ENCODE measurements around the gene TICAM2. TPM values are rescaled to one million over a fixed set of nuclear protein-coding genes. Genes with fewer than 3 reads are reported as not detected.
A peak's percentile ranks its signal among the peaks of the same experiment; 100 is the strongest.

Gene TICAM2
- total and polyA plus RNA-seq, 4 donors, result 3.1 to 10.6 (median 5.9) TPM

DNA sequence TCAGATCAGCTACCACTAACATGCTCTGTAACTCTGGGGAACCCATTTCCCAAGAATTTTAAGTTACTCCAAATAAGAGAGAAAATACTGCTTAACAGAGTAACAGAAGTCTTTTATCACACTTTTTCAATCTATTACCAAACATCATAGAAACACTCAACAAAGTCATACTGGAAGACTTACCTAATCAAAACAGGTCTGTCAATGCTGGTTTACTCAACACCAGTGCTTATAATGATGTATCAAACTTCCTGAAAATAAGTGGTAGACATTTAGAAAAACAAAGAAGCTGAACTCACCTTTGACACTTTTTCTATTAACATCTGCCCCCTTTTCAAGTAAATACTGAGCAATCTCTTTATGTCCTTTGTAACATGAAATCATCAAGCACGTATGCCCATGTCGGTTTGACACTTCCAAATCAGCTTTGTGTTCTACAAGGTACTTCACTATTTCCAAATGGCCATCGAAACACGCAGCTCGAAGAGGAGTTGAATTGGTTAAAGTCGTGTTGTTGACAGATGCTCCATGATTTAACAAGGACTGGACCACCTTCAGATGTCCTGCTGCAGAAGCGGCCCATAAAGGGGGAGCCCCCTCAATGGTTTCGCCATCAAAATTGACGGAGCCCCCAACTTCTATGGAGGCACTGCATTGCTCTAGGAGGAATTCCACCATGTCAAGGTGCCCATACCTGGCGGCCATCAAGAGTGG lies 59.5 kb downstream of the TICAM2 start:
- H3K4me1 ChIP-seq (ENCODE audit: control insufficient read depth in 1 of 2, insufficient read depth in 2 of 2, low read length in 2 of 2), result peaks cover 0 to 3% of the 10 kb centered on the region in 2 donors

DNA sequence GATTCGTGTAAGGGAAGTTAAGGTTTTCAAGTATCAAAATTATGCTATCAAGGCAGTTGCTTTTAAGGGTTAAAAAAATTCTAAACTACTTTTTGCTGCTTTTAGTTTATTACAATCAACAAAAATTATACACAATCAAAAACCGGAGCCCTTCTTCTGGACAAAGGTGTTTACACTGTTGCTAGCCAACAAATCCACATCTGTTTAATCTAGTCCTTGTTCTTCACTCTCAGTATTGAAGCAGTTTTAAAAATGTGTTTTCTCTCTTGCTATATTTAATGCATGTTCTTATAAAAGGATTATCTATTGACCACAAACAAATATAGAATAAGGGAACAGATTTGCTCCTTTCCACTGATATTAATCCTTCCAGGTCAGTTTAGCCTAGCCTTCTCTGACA lies 60.2 kb downstream of the TICAM2 start:
- no peak overlapping the region for H3K27ac ChIP-seq (ENCODE audit: low read depth in 1 of 2, low read length in 2 of 2)
- 14 to 15% methylated on average over 2 of the region's 2 CpGs for WGBS, 2 donors
- peaks cover 1% of the 10 kb centered on the region for H3K9me3 ChIP-seq (ENCODE audit: control insufficient read depth, low read length)
- peak overlapping the region; percentile 65 to 99 for H3K4me3 ChIP-seq (ENCODE audit: low read length in 2 of 2)
- H3K36me3 ChIP-seq (ENCODE audit: control insufficient read depth in 1 of 2, insufficient read depth in 2 of 2, low read length in 1 of 2), result no peaks in the 10 kb centered on the region
- ATAC-seq (ENCODE audit: low FRiP score) (no peak), DNase-seq (no peak)
- intact Hi-C loops (cut with DNase I), result loop anchor here in 1 of 2 donors (10.0 kb wide), 1 partner anchor 83 kb away; the partner anchor contains the start of gene TMED7
- no peaks in the 10 kb centered on the region for H3K27me3 ChIP-seq (ENCODE audit: control insufficient read depth in 1 of 2, insufficient read depth in 2 of 2, low read length in 1 of 2)
- peaks cover 0 to 5% of the 10 kb centered on the region in 2 donors for H3K4me1 ChIP-seq (ENCODE audit: control insufficient read depth in 1 of 2, insufficient read depth in 2 of 2, low read length in 2 of 2)

More for the DNA sequence above, 59.5 kb downstream of the TICAM2 start:
- Histone ChIP-seq H3K36me3 (ENCODE audit: control insufficient read depth in 1 of 2, insufficient read depth in 2 of 2, low read length in 1 of 2) (no peaks in the 10 kb centered on the region), H3K27ac (ENCODE audit: low read depth in 1 of 2, low read length in 2 of 2) (peak overlapping the region in 1 of 2 donors; percentile 62), H3K27me3 (ENCODE audit: control insufficient read depth in 1 of 2, insufficient read depth in 2 of 2, low read length in 1 of 2) (no peaks in the 10 kb centered on the region), H3K9me3 (ENCODE audit: control insufficient read depth, low read length) (peaks cover 1% of the 10 kb centered on the region), H3K4me3 (ENCODE audit: low read length in 2 of 2) (peak overlapping the region; percentile 65 to 99)
- intact Hi-C loops (cut with DNase I), result loop anchor here in 1 of 2 donors (10.0 kb wide), 1 partner anchor 82 kb away; the partner anchor contains the start of gene TMED7
- 41% methylated on average over 10 of the region's 10 CpGs for WGBS, 2 donors
- DNase-seq (no peak), ATAC-seq (ENCODE audit: low FRiP score) (no peak)

DNA sequence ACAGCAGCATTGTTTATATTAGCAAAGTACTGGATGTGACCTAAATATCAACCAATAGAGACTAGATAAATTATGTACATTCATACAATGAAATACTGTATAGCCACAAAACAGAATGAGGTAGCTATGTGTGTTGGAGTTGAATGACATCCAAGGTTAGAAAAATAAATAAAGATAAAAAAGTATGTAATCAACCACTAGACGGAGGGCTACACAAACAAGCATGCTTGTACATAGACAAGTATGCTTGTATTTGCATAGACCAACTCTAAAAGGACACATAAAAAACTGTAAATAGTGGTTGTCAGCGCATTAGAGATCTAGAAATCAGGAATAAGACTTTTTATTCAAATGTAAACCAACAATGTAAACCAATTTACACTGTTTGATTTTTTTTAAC lies 60.7 kb downstream of the TICAM2 start:
- 38 to 42% methylated on average over 2 of the region's 2 CpGs for WGBS, 2 donors
- H3K4me3 ChIP-seq (ENCODE audit: low read length in 2 of 2), result peak overlapping the region; percentile 41 to 79
- H3K27ac ChIP-seq (ENCODE audit: low read depth in 1 of 2, low read length in 2 of 2), result no peak overlapping the region
- H3K9me3 ChIP-seq (ENCODE audit: control insufficient read depth, low read length), result peaks cover 1% of the 10 kb centered on the region
- no peak for ATAC-seq (ENCODE audit: low FRiP score)
- intact Hi-C loops (cut with DNase I), result loop anchor here in 1 of 2 donors (10.0 kb wide), 1 partner anchor 83 kb away; the partner anchor contains the start of gene TMED7
- H3K4me1 ChIP-seq (ENCODE audit: control insufficient read depth in 1 of 2, insufficient read depth in 2 of 2, low read length in 2 of 2), result peaks cover 0 to 5% of the 10 kb centered on the region in 2 donors
- DNase-seq, result no peak
- no peaks in the 10 kb centered on the region for H3K36me3 ChIP-seq (ENCODE audit: control insufficient read depth in 1 of 2, insufficient read depth in 2 of 2, low read length in 1 of 2)
- H3K27me3 ChIP-seq (ENCODE audit: control insufficient read depth in 1 of 2, insufficient read depth in 2 of 2, low read length in 1 of 2), result no peaks in the 10 kb centered on the region

- DNase-seq (no peak), ATAC-seq (ENCODE audit: low FRiP score) (no peak)
- Histone ChIP-seq H3K27me3 (ENCODE audit: control insufficient read depth in 1 of 2, insufficient read depth in 2 of 2, low read length in 1 of 2) (no peaks in the 10 kb centered on the region), H3K4me3 (ENCODE audit: low read length in 2 of 2) (no peak overlapping the region), H3K4me1 (ENCODE audit: control insufficient read depth in 1 of 2, insufficient read depth in 2 of 2, low read length in 2 of 2) (peaks cover 0 to 5% of the 10 kb centered on the region in 2 donors), H3K9me3 (ENCODE audit: control insufficient read depth, low read length) (no peaks in the 10 kb centered on the region), H3K36me3 (ENCODE audit: control insufficient read depth in 1 of 2, insufficient read depth in 2 of 2, low read length in 1 of 2) (no peaks in the 10 kb centered on the region), H3K27ac (ENCODE audit: low read depth in 1 of 2, low read length in 2 of 2) (no peak overlapping the region)
- intact Hi-C loops (cut with DNase I), result no loop called here
- 76 to 83% methylated on average over 3 of the region's 3 CpGs for WGBS, 2 donors
These were observed 66.7 kb downstream of the TICAM2 start for GRCh38 chr5:115535479-115536035.

DNA sequence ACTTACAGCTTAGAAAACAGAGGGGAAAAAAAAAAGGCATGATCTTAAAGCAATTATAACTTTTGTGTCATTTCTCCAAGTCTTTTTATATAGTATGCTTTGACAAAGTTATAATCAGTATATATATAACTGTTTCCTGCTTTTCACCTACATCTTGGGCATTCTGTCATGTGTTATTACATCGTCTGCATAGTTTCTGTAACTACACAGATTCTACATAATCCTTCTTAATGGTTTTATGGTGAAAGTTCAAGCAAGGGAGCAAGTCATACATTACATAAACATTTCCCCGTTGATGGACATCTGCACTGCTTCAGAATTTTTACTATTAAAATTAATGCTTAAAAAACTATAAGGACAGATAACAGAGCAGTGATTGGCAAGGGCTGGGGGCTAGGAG lies 69.8 kb downstream of the TICAM2 start:
- ATAC-seq (ENCODE audit: low FRiP score) (no peak), DNase-seq (no peak)
- Histone ChIP-seq H3K4me3 (ENCODE audit: low read length in 2 of 2) (no peak overlapping the region), H3K4me1 (ENCODE audit: control insufficient read depth in 1 of 2, insufficient read depth in 2 of 2, low read length in 2 of 2) (peaks cover 0 to 2% of the 10 kb centered on the region in 2 donors), H3K27ac (ENCODE audit: low read depth in 1 of 2, low read length in 2 of 2) (no peak overlapping the region), H3K36me3 (ENCODE audit: control insufficient read depth in 1 of 2, insufficient read depth in 2 of 2, low read length in 1 of 2) (no peaks in the 10 kb centered on the region), H3K27me3 (ENCODE audit: control insufficient read depth in 1 of 2, insufficient read depth in 2 of 2, low read length in 1 of 2) (no peaks in the 10 kb centered on the region), H3K9me3 (ENCODE audit: control insufficient read depth, low read length) (no peaks in the 10 kb centered on the region)
- intact Hi-C loops (cut with DNase I), result no loop called here
- WGBS, 2 donors, result 42 to 47% methylated on average over 2 of the region's 2 CpGs

- no peaks in the 10 kb centered on the region for H3K9me3 ChIP-seq (ENCODE audit: control insufficient read depth, low read length)
- no peak overlapping the region for H3K4me3 ChIP-seq (ENCODE audit: low read length in 2 of 2)
- DNase-seq (no peak), ATAC-seq (ENCODE audit: low FRiP score) (no peak)
- WGBS, 2 donors, result 73 to 87% methylated on average over 1 of the region's 1 CpG
- peaks cover 0 to under 1% of the 10 kb centered on the region in 2 donors for H3K4me1 ChIP-seq (ENCODE audit: control insufficient read depth in 1 of 2, insufficient read depth in 2 of 2, low read length in 2 of 2)
- no peaks in the 10 kb centered on the region for H3K27me3 ChIP-seq (ENCODE audit: control insufficient read depth in 1 of 2, insufficient read depth in 2 of 2, low read length in 1 of 2)
- intact Hi-C loops (cut with DNase I), result no loop called here
- H3K27ac ChIP-seq (ENCODE audit: low read depth in 1 of 2, low read length in 2 of 2), result no peak overlapping the region
- no peaks in the 10 kb centered on the region for H3K36me3 ChIP-seq (ENCODE audit: control insufficient read depth in 1 of 2, insufficient read depth in 2 of 2, low read length in 1 of 2)
These were observed 70.4 kb downstream of the TICAM2 start for GRCh38 chr5:115531787-115532367.

- H3K9me3 ChIP-seq (ENCODE audit: control insufficient read depth, low read length), result no peaks in the 10 kb centered on the region
- DNase-seq, result no peak
- H3K27me3 ChIP-seq (ENCODE audit: control insufficient read depth in 1 of 2, insufficient read depth in 2 of 2, low read length in 1 of 2), result no peaks in the 10 kb centered on the region
- intact Hi-C loops (cut with DNase I), result no loop called here
- peaks cover 0 to 5% of the 10 kb centered on the region in 2 donors for H3K4me1 ChIP-seq (ENCODE audit: control insufficient read depth in 1 of 2, insufficient read depth in 2 of 2, low read length in 2 of 2)
- WGBS, 2 donors, result 79 to 86% methylated on average over 3 of the region's 3 CpGs
- H3K27ac ChIP-seq (ENCODE audit: low read depth in 1 of 2, low read length in 2 of 2), result no peak overlapping the region
- no peak overlapping the region for H3K4me3 ChIP-seq (ENCODE audit: low read length in 2 of 2)
- H3K36me3 ChIP-seq (ENCODE audit: control insufficient read depth in 1 of 2, insufficient read depth in 2 of 2, low read length in 1 of 2), result no peaks in the 10 kb centered on the region
- ATAC-seq (ENCODE audit: low FRiP score), result no peak
These were observed 70.9 kb downstream of the TICAM2 start for GRCh38 chr5:115531380-115531779.

DNA sequence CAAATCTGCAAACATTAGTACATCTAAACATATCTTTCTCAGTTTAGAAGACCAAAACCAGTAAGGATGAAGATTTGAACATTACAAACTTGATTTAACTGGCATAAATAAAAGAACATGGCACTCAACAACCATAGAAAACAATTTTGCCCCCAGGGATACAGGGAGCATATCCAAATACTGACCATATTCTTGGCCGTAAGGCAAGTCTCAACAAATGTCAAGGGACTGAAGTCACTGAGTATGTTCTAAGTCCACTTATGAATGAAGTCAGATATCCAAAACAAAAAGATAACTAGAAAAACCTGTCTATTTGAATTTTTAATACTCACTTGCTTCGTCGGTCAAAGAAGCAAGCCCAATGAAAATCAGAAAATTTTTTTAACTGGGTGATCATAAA lies 71.9 kb downstream of the TICAM2 start:
- H3K27ac ChIP-seq (ENCODE audit: low read depth in 1 of 2, low read length in 2 of 2), result no peak overlapping the region
- peaks cover 0 to 7% of the 10 kb centered on the region in 2 donors for H3K4me1 ChIP-seq (ENCODE audit: control insufficient read depth in 1 of 2, insufficient read depth in 2 of 2, low read length in 2 of 2)

More for the DNA sequence above, 71.9 kb downstream of the TICAM2 start:
- intact Hi-C loops (cut with DNase I), result no loop called here
- Histone ChIP-seq H3K27me3 (ENCODE audit: control insufficient read depth in 1 of 2, insufficient read depth in 2 of 2, low read length in 1 of 2) (no peaks in the 10 kb centered on the region), H3K4me3 (ENCODE audit: low read length in 2 of 2) (no peak overlapping the region), H3K9me3 (ENCODE audit: control insufficient read depth, low read length) (no peaks in the 10 kb centered on the region), H3K36me3 (ENCODE audit: control insufficient read depth in 1 of 2, insufficient read depth in 2 of 2, low read length in 1 of 2) (no peaks in the 10 kb centered on the region)
- no peak for ATAC-seq (ENCODE audit: low FRiP score)
- DNase-seq, result no peak
- 11 to 18% methylated on average over 3 of the region's 3 CpGs for WGBS, 2 donors
